Neural cell (in vitro differentiated cells): ENCODE measurements around the gene DDX39B. TPM values are rescaled to one million over a fixed set of nuclear protein-coding genes. Genes with fewer than 3 reads are reported as not detected.

Source experiments
- H2AFZ ChIP-seq: fragments of 200-600, 300-800 bp; sonication (generic), shearing (Covaris generic); 2 replicates; pipeline ENCODE4 v1.6.0; 2014; ENCODE audit warnings: low read depth, mild to moderate bottlenecking, antibody characterized with exemption, low read length, moderate library complexity
- H3F3A ChIP-seq: fragments of 200-600 bp; shearing (Covaris generic); 2 replicates; pipeline ENCODE4 v1.6.1; 2016; ENCODE audit warnings: mild to moderate bottlenecking, moderate library complexity, mixed read lengths, antibody characterized with exemption, low read length; ENCODE audit not compliant: insufficient read depth, poor library complexity, severe bottlenecking
- H3K27ac ChIP-seq: fragments of 200-600, 300-800 bp; sonication (generic), shearing (Covaris generic); 2 replicates; pipeline ENCODE4 v1.5.1; 2014; ENCODE audit warnings: mild to moderate bottlenecking, low read length, moderate library complexity
- H3K27me3 ChIP-seq: fragments of 300-800, 200-600 bp; sonication (generic), shearing (Covaris generic); 2 replicates; pipeline ENCODE4 v1.6.0; 2014; ENCODE audit warnings: mild to moderate bottlenecking, low read depth, low read length, moderate library complexity; ENCODE audit not compliant: insufficient read depth
- H3K36me3 ChIP-seq: fragments of 300-800, 200-600 bp; sonication (generic), shearing (Covaris generic); 2 replicates; pipeline ENCODE4 v1.5.1; 2014; ENCODE audit warnings: mild to moderate bottlenecking, antibody characterized with exemption, low read length, moderate library complexity; ENCODE audit not compliant: insufficient read depth
- H3K4me2 ChIP-seq: fragments of 300-800, 200-600 bp; sonication (generic), shearing (Covaris generic); 2 replicates; pipeline ENCODE4 v1.6.0; 2014; ENCODE audit warnings: mild to moderate bottlenecking, low read length
- H3K4me3 ChIP-seq: fragments of 300-800, 200-600 bp; sonication (generic), shearing (Covaris generic); 2 replicates; pipeline ENCODE4 v1.5.1; 2014; ENCODE audit warnings: mild to moderate bottlenecking, low read length, moderate library complexity
- H3K79me2 ChIP-seq: fragments of 200-600 bp; shearing (Covaris generic); replicated peaks from 2 replicates; pipeline ENCODE4 v1.6.0; 2014; ENCODE audit warnings: mild to moderate bottlenecking, low read length, moderate library complexity; ENCODE audit not compliant: insufficient read depth
- H3K9ac ChIP-seq: fragments of 300-800, 200-600 bp; sonication (generic), shearing (Covaris generic); 2 replicates; pipeline ENCODE4 v1.6.1; 2016; ENCODE audit warnings: mild to moderate bottlenecking, low read length, mixed read lengths
- H3K9me2 ChIP-seq: fragments of 200-600 bp; shearing (Covaris generic); 2 replicates; pipeline ENCODE4 v1.6.1; 2016; ENCODE audit warnings: mild to moderate bottlenecking, low read length, mixed read lengths; ENCODE audit not compliant: insufficient read depth
- H3K9me3 ChIP-seq: fragments of 200-600, 300-800 bp; sonication (generic), shearing (Covaris generic); 2 replicates; pipeline ENCODE4 v1.6.1; 2016; ENCODE audit warnings: mild to moderate bottlenecking, mixed run types, low read length, moderate library complexity, mixed read lengths
- H4K20me1 ChIP-seq: fragments of 200-600 bp; shearing (Covaris generic); 2 replicates; pipeline ENCODE4 v1.6.1; 2016; ENCODE audit warnings: mild to moderate bottlenecking, mixed run types; ENCODE audit not compliant: insufficient read depth
- CTCF ChIP-seq: fragments of 450-650 bp; IDR thresholded peaks from 2 replicates; pipeline ENCODE4 v1.5.1; 2014; ENCODE audit warnings: antibody characterized with exemption, mild to moderate bottlenecking, moderate library complexity; ENCODE audit not compliant: poor library complexity, severe bottlenecking
- EP300 ChIP-seq: fragments of 450-650 bp; conservative IDR thresholded peaks from 2 replicates; pipeline ENCODE4 v1.6.1; 2014; ENCODE audit warnings: antibody characterized with exemption, mild to moderate bottlenecking, moderate library complexity; ENCODE audit not compliant: poor library complexity, severe bottlenecking
- EZH2 ChIP-seq: fragments of 200-600, 300-800 bp; shearing (Covaris generic), sonication (generic); IDR thresholded peaks from 2 replicates; pipeline ENCODE4 v1.6.1; 2014; ENCODE audit warnings: antibody characterized with exemption, low read length, borderline replicate concordance, mild to moderate bottlenecking; ENCODE audit not compliant: insufficient read depth, poor library complexity, severe bottlenecking
- MXI1 ChIP-seq: fragments of 450-650 bp; conservative IDR thresholded peaks from 2 replicates; pipeline ENCODE4 v1.6.1; 2014; ENCODE audit warnings: antibody characterized with exemption, mild to moderate bottlenecking; ENCODE audit not compliant: poor library complexity, severe bottlenecking
- POLR2AphosphoS5 ChIP-seq: IDR thresholded peaks from 2 replicates; pipeline ENCODE4 v1.6.1; 2012
- RAD21 ChIP-seq: fragments of 450-650 bp; conservative IDR thresholded peaks from 2 replicates; pipeline ENCODE4 v1.6.1; 2014; ENCODE audit warnings: antibody characterized with exemption, mild to moderate bottlenecking, moderate library complexity
- SMC3 ChIP-seq: fragments of 450-650 bp; conservative IDR thresholded peaks from 2 replicates; pipeline ENCODE4 v1.6.1; 2014; ENCODE audit warnings: antibody characterized with exemption, mild to moderate bottlenecking, moderate library complexity; ENCODE audit not compliant: poor library complexity
- TAF1 ChIP-seq: IDR thresholded peaks from 2 replicates; pipeline ENCODE4 v1.6.1; 2012; ENCODE audit warnings: low read depth
- polyA plus RNA-seq: library from polyadenylated mRNA; depleted of rRNA; stranded (reverse); fragments of >200 nt; gene quantifications from 2 replicates; pipeline ENCODE4 v1.2.3, GENCODE V29; 2014
- TF ChIP-seq, protein P1 (sequence below): IDR thresholded peaks from 2 replicates; pipeline ENCODE4 v1.6.1; 2012; ENCODE audit warnings: borderline replicate concordance

Gene DDX39B
- polyA plus RNA-seq, 1 donor from 2014 or later = 313 TPM

DNA sequence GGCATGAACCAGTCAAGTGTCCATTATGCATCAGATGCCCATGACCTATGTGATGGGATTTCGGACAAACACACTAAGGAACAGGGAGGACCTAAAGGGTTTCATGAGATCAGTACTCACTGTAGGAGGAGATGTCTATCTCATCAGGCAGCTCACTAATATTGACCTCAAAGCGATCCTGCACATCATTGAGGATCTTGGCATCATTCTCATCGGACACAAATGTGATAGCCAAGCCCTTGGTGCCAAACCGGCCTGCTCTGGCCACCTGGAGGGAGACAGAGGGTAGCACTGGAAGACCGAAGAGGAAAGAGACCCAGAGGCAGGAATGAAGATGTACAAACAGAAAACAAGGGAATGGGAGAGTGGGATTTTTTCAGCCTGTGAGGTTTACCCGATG, 11.1 kb downstream of the DDX39B start:
- Histone ChIP-seq H3K4me3 (no peak overlapping the region), H3K9ac (no peak overlapping the region), H3K36me3 (no peaks in the 10 kb centered on the region), H3K9me2 (no peaks in the 10 kb centered on the region), H3K4me2 (no peak overlapping the region), H4K20me1 (peaks cover 12% of the 10 kb centered on the region), H2AFZ (no peak overlapping the region), H3K9me3 (no peaks in the 10 kb centered on the region), H3K27ac (no peak overlapping the region), H3K79me2 (peaks cover 4% of the 10 kb centered on the region), H3K27me3 (no peaks in the 10 kb centered on the region), H3F3A (peaks cover 3% of the 10 kb centered on the region)
- TF ChIP-seq TAF1 (no peak), EP300 (no peak), MXI1 (no peak), POLR2AphosphoS5 (no peak), SMC3 (no peak), EZH2 (no peak), RAD21 (no peak), CTCF (no peak)
- TF ChIP-seq, protein P1, sequence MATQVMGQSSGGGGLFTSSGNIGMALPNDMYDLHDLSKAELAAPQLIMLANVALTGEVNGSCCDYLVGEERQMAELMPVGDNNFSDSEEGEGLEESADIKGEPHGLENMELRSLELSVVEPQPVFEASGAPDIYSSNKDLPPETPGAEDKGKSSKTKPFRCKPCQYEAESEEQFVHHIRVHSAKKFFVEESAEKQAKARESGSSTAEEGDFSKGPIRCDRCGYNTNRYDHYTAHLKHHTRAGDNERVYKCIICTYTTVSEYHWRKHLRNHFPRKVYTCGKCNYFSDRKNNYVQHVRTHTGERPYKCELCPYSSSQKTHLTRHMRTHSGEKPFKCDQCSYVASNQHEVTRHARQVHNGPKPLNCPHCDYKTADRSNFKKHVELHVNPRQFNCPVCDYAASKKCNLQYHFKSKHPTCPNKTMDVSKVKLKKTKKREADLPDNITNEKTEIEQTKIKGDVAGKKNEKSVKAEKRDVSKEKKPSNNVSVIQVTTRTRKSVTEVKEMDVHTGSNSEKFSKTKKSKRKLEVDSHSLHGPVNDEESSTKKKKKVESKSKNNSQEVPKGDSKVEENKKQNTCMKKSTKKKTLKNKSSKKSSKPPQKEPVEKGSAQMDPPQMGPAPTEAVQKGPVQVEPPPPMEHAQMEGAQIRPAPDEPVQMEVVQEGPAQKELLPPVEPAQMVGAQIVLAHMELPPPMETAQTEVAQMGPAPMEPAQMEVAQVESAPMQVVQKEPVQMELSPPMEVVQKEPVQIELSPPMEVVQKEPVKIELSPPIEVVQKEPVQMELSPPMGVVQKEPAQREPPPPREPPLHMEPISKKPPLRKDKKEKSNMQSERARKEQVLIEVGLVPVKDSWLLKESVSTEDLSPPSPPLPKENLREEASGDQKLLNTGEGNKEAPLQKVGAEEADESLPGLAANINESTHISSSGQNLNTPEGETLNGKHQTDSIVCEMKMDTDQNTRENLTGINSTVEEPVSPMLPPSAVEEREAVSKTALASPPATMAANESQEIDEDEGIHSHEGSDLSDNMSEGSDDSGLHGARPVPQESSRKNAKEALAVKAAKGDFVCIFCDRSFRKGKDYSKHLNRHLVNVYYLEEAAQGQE = no peak

DNA sequence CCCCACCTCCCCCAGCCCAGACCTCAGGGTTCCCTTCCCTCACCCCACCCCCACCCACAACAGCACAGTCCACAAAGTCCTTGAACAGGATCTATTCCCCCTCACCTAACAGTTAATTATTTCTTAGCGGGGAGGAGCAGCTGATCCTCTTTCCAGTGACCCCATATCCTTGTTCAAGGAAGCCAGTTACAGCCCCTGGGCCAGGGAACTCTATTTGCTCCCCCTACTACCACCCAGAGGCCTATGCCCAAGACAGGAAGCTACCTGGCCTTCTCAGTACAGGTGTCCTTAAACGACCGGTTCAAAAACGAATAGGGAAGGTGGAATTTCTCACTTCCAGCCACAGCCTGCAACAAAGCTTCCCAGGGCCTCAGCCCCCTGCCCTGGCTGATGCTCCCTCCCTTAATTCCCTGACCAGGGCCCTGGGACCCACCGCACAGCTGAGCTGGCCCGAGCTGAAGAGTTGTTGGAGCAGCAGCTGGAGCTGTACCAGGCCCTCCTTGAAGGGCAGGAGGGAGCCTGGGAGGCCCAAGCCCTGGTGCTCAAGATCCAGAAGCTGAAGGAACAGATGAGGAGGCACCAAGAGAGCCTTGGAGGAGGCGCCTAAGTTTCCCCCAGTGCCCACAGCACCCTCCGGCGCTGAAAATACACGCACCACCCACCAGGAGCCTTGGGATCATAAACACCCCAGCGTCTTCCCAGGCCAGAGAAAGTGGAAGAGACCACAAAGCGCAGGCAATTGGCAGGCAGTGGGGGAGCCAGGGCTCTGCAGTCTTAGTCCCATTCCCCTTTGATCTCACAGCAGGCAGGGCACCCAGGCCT, 12.3 kb downstream of the DDX39B start:
- no peak for TF ChIP-seq POLR2AphosphoS5
- TF ChIP-seq EP300 = no peak
- TF ChIP-seq CTCF = no peak
- TF ChIP-seq RAD21 = no peak
- TF ChIP-seq, protein P1 = no peak
- no peak for TF ChIP-seq TAF1
- Histone ChIP-seq H3K79me2 (no peaks in the 10 kb centered on the region), H3K27me3 (no peaks in the 10 kb centered on the region), H3K27ac (no peak overlapping the region), H3K9me2 (no peaks in the 10 kb centered on the region), H3K9me3 (no peaks in the 10 kb centered on the region), H4K20me1 (peaks cover 3% of the 10 kb centered on the region), H2AFZ (no peak overlapping the region), H3K4me2 (no peak overlapping the region), H3K9ac (no peak overlapping the region), H3K36me3 (no peaks in the 10 kb centered on the region), H3K4me3 (no peak overlapping the region), H3F3A (peaks cover 3% of the 10 kb centered on the region)
